Measurements from ENCODE around the gene SLC7A5. TPM values are rescaled to one million over a fixed set of nuclear protein-coding genes. Genes with fewer than 3 reads are reported as not detected.
"Not testable (repeated sequence)": the region's sequence is repeated elsewhere in the genome, so short reads cannot be mapped to it uniquely, and the experiment has no call there.

The SLC7A5 gene
- polyA plus RNA-seq, 4 donors = 4.4 to 13.0 (median 5.0) TPM

DNA sequence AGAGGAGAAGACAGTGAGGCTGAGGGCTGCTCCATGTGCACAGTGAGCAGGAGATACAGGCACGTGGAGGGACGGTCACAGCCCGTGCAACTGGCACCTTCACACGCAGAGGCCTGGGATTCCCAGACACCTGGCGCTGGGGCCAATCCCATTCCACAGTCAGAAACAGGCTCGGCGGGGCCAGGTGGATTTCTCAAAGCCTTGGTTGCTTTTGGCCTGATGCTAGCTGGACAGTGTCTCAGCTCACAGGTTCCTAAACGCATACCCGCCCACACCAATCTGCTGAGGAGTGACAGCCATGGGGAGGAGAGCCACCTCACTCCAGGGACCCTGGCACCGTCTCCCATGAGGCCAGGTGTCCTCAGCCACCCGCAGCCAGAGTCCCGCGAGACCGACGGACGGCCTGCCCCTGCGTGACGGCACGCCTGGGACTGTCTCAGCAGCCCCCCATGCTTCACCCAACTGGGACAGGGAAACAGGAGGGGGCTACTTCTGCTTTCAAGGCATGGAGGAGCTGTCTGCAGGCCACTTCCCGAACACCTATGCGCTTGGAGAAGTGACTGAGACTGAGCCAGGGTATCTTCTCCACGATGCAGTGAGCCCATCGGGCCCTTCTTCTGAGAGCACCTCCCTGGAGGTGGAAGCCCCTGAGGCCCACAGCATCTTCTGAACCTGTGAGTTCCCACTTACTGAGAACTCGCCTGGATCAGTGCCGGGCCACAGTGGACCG lies 6.5 kb downstream of the SLC7A5 start:
- DNase-seq (ENCODE audit: low read depth in 4 of 4, low spot score in 3 of 4) = not testable (repeated sequence)

DNA sequence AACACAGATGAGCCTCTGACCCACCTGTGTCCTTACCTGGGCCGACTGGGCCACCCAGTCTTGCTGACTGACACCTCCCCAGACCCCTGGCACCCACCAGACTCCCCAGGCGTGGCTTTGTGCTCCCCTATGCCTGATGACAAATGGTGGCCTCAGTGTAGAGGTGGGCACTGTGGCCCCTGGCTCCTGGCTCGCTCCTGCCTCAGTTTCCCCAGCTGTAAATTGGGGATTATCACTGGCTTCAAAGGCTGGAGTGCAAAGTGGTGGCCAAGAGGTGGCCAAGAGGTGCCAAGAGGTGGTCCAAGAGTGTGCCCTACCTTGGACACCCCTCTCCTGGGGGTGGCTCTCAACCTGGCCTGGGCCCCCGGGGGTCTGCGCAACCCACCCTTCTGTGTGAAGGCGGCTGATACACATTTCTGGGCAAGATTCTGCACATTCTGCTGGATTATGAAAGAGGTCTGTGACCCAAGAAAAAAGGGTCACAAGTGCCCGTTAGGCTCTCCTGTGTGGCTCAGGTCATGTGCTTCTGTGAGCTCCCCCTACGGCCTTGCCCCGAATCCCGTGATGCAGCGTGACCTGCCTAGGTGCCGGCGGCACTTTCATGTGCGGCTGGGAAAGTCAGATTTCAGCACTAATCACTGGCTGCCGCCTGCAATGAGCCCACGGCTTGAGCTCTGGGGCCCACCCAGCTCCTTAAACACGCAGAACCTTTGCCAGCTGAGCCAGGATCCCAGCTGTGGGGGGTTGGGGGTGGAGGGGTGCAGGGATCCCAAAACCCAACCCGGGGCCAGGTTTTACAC lies 7.8 kb downstream of the SLC7A5 start:
- not testable (repeated sequence) for DNase-seq (ENCODE audit: low read depth in 4 of 4, low spot score in 3 of 4)

DNA sequence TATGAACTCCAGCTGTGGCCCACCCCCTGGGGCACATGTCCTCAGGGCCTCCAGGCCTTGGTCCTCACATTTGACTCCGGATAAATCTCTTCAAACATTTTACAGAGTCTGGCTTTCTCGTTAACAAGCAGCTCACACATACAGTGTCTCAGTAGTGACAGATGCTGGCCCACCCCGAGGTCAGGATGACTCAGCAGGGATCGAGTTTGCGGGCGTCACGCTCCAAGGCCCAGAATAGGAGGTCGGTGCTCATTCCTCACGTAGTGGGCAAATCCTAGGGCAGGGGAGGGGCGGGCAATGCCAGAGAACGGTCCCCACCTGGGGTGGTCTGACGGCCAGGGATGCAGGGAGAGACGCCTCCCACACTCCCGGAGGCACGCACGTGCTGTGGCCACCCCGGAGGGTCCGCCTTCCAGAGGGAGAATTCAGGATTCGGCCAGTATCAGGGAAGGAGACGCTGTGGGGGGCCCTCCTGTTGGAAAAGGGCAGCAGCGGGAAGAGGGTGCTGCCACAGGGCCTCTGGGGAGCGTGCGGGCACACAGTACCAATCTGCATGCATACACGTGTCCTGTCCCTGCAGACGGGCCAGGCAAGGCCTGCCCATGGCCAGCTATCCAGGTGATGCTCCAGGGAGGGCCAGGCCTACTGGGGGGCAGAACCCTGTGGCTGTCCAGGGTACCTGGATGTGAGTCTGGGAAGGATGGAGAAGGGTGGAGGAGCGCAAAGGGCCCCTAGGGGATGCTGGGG lies 8.6 kb downstream of the SLC7A5 start:
- DNase-seq (ENCODE audit: low read depth in 4 of 4, low spot score in 3 of 4) = no peak

DNA sequence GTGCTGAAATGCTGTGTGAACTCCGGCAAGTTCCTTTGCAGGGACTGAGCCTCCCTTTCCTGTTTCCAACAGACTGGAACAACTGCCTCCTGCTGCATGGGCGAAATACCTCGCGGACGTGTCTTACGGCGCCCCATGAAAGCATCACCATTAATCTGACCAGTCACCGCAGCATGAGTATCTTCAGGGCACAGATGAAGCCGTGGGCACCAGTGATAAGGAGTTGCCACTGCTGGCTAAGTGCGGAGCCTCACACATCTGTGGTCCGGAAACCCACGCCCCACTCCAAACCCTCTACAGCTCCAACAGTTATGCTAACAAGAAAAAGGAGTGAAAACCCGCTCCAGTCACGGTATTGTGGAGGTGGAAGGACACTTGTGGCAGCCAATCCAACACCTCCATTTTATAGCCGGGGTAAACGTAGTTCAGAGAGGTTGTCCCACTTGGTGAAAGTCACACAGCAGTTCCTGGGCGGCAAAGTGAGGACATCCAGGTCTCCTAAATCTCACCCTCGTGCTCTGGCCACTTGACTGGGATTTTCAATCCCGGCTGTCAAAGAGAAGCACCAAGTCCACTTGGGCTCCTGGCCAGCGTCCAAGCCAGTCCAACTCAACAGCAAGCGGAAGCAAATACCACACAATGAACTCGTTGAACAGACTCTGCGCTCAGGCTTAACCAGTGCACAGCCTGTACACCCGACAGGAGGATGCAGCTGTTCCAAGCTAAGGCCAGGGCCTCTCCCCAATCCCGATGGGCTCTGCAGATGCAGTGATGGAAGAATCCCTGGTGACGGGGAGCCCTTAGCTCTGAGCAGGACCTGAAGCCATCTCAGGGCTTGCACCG lies 10.9 kb downstream of the SLC7A5 start:
- not testable (repeated sequence) for DNase-seq (ENCODE audit: low read depth in 4 of 4, low spot score in 3 of 4)

DNA sequence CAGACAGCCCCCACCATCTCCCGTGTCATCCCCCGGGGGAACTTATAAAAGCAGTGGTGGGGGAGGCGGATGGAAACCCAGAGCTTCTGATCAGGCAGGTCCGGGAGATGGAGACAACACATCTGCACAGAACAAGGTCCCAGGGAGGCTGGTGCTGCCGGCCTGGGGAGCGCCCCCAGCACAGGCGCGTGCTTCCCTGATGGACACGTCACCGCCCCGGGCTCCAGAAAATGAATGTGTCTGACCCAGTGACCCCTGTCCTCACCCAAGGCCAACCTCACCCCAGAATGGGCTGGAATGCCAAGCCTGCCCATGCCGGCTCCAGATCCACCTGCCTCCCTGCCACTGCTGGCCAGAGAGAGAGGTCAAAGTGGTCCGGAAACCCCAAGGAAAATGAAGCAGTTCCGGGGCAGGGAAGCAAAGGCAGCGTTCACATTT lies 12.5 kb downstream of the SLC7A5 start:
- no peak for DNase-seq (ENCODE audit: low read depth in 4 of 4, low spot score in 3 of 4)

DNA sequence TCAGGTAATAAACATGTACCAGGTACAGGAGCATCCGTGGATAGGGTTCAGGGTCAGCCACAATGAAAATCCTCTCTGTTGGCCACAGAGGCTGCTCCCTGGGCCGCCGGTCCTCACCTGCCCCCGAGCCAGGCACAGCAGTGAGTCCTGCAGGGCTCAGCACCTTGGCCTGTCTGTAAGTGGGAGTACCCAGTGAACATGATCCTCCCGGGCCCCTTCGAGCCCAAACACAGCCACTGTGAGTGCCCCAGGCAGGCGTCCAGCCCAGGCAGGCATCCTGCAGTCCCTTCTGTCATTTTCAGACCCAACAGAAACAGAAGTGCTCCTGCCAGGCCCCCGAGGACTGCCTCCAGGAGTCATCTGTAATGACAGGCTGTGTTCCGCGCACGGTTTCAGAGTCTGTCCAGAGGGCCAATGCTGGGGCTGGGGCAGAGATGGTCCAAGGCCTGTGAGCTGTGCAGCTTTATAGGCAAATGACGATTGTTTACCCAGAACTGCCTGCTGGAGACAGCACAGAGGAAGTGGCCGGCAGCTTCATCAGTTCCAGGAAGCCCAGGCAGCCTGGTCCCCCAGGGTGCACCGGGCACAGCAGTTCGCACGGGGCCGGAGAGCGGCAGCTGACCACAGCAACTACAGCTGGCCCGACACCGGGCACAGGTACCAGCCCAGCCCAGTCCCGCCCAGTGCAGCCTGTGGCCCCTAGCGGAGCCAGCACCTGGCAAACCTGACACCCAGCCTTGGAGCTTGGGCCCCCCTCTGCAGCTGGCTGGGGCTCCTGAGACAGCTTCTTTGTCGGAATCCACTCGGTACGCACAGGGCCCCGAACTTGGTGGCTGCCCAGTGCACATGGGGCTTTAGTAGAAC lies 13.2 kb downstream of the SLC7A5 start:
- DNase-seq (ENCODE audit: low read depth in 4 of 4, low spot score in 3 of 4) = no peak

DNA sequence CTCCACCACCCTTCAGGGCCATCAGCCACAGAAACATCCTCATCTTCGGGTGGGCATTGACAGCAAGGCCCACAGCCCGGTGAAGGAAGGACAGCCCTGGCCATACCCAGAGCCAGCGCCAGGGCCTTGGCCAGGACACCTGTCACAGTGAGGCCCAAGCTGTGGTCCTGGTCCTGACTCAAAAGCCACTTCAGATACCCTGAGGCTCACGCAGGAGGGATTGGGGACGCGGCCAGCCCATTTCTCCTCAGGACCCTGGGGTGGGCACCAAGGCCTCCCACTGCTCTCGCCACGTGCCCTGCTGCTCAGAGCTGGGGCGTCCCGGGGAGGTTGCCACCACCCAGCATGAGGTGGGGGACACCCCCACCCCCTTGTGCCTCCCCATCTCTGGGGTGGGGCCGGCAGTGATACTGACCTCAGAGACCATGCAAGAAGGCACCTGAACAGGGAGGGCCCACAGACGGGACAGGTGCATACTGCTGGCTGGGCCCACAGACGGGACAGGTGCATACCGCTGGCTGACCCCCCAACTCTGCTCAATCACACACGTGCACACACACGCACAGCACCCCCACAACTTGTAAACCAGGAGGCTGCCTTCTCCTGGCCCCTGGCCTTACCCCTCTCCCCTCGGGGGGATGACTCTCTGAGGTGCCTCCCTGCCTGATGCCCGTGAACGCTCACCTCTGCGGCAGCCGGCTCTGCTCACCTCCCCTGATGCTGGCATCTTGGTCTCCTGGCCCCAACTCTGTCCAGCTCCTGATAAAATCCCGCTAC lies 14.2 kb downstream of the SLC7A5 start:
- no peak for DNase-seq (ENCODE audit: low read depth in 4 of 4, low spot score in 3 of 4)

DNA sequence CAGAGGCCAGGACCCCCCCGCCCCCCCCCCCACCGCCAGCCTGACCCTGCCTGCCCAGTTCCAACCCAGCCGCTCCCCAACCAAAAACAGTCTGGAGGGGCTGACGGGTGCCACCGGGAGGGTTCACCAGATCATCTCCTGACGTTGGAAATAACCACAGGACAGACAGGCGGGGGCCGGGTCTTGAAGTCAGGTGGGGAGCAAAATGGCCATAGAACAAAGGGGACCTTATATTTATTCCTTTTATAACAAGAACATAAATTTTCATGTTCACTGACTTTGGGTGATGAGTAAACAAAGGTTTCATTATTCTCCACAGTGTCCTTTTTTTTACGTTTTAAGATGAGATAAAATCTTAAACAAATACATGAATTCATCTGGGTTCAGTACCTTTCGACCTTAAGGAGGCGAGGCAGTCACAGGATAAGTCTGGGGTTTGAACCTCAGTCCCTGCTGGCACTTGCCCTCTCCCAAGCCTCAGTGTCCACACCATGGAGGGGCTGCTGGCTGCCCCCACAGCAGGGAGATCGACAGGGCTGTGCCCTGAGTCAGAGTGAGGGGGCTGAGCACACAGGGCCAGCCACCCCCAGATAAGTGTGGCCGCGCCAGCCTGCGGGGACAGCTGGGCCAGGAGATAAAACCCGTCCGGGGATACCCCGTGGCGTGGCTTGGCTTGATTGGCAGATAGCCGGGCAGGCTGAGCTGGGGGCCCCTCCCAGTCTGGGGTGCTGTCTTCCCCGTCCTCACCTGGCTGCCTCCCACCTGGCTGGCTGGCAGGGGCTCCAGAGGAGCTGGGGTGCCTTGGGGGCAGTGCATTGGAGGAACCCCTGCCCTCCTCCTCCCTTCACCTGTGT lies 15.0 kb downstream of the SLC7A5 start:
- DNase-seq (ENCODE audit: low read depth in 4 of 4, low spot score in 3 of 4) = no peak

DNA sequence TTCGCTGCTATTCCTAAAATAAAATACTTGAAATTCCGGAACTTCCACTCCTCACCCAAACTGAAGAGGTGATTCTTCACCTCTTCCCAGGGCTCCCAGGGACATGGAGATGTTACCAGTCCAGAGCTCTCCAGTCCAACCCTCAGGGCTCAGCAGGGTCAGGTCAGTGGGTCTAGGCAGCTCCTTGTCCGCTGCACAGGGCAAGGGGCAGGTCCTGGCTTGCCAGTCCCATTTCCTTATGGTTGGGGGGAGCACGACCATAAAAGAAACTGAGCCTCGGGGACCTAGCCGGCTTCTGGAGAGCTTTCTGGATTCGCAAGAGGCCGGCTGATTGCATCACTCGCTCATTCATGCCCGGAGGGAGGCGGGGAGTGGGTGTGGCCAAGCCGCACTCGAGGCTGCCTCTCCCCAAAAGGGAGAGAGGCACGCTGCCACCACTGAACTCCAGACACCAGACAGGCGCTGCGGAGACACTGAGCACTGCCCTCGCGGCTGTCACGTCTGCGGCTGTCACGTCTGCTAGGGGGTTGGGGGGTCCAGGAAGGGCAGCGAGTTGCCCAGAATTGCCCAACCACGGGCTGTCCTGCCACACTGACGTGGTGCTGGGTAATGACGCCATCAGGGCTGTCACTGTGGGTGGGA lies 15.8 kb downstream of the SLC7A5 start:
- DNase-seq (ENCODE audit: low read depth in 4 of 4, low spot score in 3 of 4) = peak in 2 of 4 donors; percentile 53 to 78

DNA sequence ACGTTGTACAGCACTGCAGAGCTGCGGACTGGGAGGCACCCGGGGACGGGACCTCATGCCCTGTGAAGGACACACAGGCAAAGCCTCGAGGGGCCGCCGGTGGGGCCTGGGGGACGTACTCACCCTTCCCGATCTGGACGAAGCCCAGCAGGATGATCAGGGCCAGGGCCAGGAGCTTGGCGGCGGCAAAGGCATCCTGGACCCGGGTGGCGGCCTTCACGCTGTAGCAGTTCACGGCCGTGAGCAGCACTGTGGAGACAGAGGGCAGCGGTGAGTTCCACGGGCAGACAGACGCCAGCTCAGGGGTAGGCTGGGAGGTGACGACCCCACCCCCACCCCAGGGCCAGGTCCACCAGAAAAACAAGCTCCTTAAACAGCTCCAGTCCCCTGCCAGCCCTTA lies 17.7 kb downstream of the SLC7A5 start:
- no peak for DNase-seq (ENCODE audit: low read depth in 4 of 4, low spot score in 3 of 4)

DNA sequence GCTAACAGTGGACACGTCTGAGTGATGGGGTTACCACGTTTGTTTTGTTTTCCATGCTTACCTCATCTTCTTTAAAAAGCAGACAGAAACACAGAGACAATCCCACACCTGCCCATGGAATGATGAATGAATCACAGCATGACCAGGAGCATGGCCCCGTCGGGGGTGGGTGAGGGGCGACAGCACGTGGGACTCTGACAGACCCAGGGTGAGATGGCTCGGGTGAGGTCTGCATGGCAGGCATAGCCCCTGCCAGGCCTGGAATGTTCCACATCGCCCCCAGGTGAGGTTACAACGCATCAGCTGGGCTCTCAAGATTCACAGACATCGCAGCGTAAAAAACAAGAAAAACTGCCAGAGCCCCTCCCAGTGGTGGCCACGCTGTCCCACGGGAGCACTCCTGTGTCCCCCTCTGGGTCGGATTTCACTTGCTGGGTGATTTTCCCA lies 18.1 kb downstream of the SLC7A5 start:
- DNase-seq (ENCODE audit: low read depth in 4 of 4, low spot score in 3 of 4) = no peak

DNA sequence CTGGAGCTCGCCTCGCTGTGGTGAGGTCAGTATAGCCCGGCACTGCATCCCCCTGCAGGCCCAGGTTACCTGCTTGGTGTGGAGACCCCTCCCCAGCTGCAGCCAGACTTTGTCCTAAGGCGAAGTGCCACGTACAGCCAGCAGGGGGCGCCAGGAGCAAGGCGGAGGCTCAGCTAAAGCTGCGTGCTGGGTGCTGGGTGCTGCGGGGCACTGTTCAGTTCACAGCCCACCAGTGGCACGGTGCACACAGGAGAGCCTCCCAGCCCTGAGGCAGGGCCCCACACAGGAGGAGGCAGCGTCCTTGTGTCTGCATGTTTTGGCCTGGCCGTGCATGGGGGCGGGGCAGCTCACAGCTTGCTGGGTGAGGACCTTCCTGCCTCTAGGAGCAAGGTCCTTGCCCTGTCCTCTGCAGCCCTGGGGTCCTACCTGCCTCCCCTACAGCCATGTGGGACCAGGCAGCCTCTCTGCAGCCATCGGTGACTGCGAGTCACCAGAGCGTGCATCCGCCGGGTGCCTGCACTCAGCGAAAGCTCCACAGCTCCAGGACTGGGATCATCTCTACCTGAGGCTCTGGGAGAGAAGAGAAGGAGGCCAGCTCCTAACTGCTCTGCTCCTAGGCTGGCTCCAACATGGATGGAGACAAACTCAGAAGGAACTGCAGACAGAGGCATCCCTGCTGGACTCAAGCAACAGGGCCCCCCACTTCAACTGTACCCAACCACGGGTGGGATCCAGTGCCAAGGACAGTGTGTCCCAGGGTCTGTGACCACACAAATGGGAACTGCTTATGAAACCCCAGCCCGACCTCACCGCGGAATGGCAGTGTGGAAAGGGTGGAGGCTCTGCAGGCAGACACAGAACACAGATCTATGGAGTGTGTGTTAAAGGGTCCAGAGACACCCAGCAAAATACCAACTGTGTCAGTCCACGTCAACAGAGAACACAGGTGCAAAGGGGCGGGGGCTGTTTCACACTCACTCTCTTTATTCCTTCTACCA lies 19.0 kb downstream of the SLC7A5 start:
- no peak for DNase-seq (ENCODE audit: low read depth in 4 of 4, low spot score in 3 of 4)

DNA sequence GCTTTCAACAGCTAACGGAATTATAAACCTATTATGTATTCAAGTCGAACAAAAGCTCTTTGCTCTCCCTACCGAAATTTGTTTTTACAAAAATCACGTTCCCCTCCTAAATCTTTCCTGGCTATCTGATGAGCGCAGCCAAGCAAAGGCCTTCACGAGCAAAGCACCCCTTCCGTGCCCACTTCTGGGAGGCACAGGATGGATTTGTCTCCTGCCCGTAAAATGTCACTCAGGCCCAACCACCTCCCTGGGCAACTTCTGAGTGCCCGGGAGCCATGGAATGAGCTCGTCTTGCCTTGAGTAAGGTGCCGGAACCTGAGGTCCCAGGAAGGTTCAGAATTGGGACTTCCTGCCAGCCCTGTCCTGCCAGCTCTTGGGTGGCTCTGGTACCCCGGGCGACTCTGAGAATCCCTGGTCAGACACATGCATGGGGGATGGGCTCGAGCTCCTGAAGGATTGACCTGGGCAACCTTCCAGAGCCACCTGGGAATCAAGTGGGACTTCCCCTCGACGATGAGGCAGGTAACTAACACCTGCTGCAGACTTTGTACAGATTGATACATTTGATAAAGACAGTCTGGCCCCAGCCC lies 19.8 kb downstream of the SLC7A5 start:
- no peak for DNase-seq (ENCODE audit: low read depth in 4 of 4, low spot score in 3 of 4)

DNA sequence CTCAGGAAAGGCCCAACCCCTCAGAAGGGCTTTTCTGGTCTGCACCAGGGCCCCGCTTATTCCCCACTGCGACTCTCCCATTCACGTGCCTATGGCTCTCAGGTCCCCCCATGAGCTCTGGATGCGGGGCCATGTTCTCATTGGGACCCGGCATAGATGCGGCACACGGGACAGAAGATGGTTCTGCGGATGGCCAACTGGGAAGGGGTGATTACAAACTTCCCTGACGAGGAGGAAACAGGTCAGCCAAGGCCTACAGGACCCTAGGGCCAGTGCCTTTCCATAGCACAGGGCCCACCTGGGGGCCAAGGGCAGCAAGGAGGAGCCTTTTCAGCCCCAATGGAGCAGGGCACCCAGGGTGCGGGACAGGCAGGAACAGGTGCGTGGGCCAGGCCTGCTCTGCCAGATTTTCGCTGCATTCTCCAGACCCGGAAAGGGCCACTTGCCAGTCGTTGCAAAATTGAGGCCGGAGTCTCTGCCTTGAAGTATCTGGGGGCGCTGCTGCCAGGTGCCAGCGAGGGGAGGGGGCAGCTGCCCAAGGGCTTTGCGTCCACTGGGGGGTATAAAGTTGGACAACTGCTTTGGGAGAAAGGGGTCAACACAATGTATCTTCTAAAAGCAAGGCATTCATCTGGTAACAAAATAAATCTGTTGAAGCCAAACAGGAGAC lies 20.5 kb downstream of the SLC7A5 start:
- no peak for DNase-seq (ENCODE audit: low read depth in 4 of 4, low spot score in 3 of 4)
